Stimulated activated CD4-positive, alpha-beta T cell treated with anti-CD3 and anti-CD28 coated beads, Interleukin-1b, Interleukin-23, amount 100 ng/mL, for 1 hour (primary cell): Measurements from ENCODE around the gene SHE.

ENCODE experiments used
- DNase-seq, 2 donors: peaks; one replicate each; pipeline ENCODE4 v3.0.0-alpha.2; 2020; ENCODE audit warnings: low read depth in 2 of 2

SHE gene

GRCh38 chr1:154445040-154445472 lies 57.2 kb downstream of the SHE start:
- no peak for DNase-seq

- no peak for DNase-seq
Observed at GRCh38 chr1:154443274-154444013, 58.8 kb downstream of the SHE start.

- no peak for DNase-seq
Observed at GRCh38 chr1:154442006-154442740, 60.0 kb downstream of the SHE start.

GRCh38 chr1:154441241-154441888 lies 60.8 kb downstream of the SHE start:
- DNase-seq: no peak

GRCh38 chr1:154440036-154440804 lies 62.0 kb downstream of the SHE start:
- no peak for DNase-seq

- DNase-seq: no peak
Observed at GRCh38 chr1:154436433-154436832, 65.8 kb downstream of the SHE start.

GRCh38 chr1:154435599-154436200 lies 66.5 kb downstream of the SHE start:
- no peak for DNase-seq

- no peak for DNase-seq
Observed at GRCh38 chr1:154434346-154435085, 67.7 kb downstream of the SHE start.

GRCh38 chr1:154433161-154433764 lies 68.9 kb downstream of the SHE start:
- no peak for DNase-seq

GRCh38 chr1:154431586-154432373 lies 70.4 kb downstream of the SHE start:
- no peak for DNase-seq

GRCh38 chr1:154430903-154431302 lies 71.3 kb downstream of the SHE start:
- no peak for DNase-seq

DNA sequence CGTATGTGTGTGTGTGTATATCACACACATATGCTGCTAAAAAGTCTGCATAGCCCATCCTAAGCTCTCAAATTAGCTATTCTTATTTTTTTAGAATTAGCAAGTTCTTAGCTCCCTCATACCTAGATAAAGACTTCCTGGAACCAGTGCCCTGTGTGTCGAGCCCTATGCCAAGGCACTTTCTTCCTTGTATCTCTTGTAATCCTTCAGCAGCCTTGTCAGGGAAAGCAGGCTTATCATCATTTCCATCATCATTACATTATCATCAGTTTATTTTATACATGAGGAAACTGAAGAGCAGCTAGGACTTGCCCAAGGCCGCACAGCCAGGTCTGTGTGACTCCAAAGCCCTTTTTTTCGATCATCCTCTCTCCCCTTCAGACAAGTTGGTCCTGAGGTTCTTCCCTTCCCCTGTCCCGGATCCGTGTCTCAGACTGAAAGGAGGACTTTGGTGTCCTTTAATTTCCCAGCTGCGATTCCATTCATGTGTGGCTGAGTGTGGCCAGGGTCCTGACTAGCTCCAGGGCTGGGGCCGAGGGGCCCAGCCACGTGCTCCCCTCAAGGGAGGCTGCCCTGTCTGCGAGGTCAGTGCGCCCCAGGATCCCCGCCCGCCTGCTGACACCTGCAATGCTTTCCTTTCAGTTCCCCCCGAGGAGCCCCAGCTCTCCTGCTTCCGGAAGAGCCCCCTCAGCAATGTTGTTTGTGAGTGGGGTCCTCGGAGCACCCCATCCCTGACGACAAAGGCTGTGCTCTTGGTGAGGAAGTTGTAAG lies 72.2 kb downstream of the SHE start:
- DNase-seq: no peak
